GM19035 (cell line): ENCODE results near the gene CHI3L1.

Source experiments
- ATAC-seq: cut with Tn5 transposase; IDR thresholded peaks from one replicate; pipeline ENCODE4 v1.9.1; 2021; ENCODE audit not compliant: unreplicated experiment

CHI3L1 gene

GRCh38 chr1:203181586-203182386 lies 4.7 kb downstream of the CHI3L1 start:
- ATAC-seq, result no peak

GRCh38 chr1:203180611-203181330 lies 5.7 kb downstream of the CHI3L1 start:
- ATAC-seq, result no peak

GRCh38 chr1:203179667-203180005 lies 6.9 kb downstream of the CHI3L1 start:
- ATAC-seq, result no peak

- no peak for ATAC-seq
Measured at GRCh38 chr1:203178821-203179666, 7.5 kb downstream of the CHI3L1 start.

GRCh38 chr1:203178083-203178482 lies 8.4 kb downstream of the CHI3L1 start:
- no peak for ATAC-seq

- no peak for ATAC-seq
Measured at GRCh38 chr1:203177470-203178039, 8.9 kb downstream of the CHI3L1 start.

- ATAC-seq, result no peak
Measured at GRCh38 chr1:203177036-203177405, 9.5 kb downstream of the CHI3L1 start.

GRCh38 chr1:203176273-203177035 lies 10.1 kb downstream of the CHI3L1 start:
- ATAC-seq, result no peak

- ATAC-seq, result no peak
Measured at GRCh38 chr1:203175827-203176241, 10.7 kb downstream of the CHI3L1 start.

GRCh38 chr1:203175237-203175826 lies 11.2 kb downstream of the CHI3L1 start, which contains the start of gene MYBPH:
TSS of gene MYBPH (minus strand) at chr1:203175826. CDS start at chr1:203175755, 71 bp downstream.
- no peak for ATAC-seq

GRCh38 chr1:203174324-203174985 lies 12.0 kb downstream of the CHI3L1 start:
- ATAC-seq, result no peak

GRCh38 chr1:203173566-203173965 lies 12.9 kb downstream of the CHI3L1 start:
- ATAC-seq, result no peak

- no peak for ATAC-seq
Measured at GRCh38 chr1:203173011-203173555, 13.4 kb downstream of the CHI3L1 start.

- ATAC-seq, result no peak
Measured at GRCh38 chr1:203172184-203173010, 14.1 kb downstream of the CHI3L1 start.

- ATAC-seq, result no peak
Measured at GRCh38 chr1:203171341-203172183, 14.9 kb downstream of the CHI3L1 start.

- ATAC-seq, result no peak
Measured at GRCh38 chr1:203170625-203171330, 15.7 kb downstream of the CHI3L1 start.
